Activated CD4-positive, alpha-beta T cell treated with anti-CD3 and anti-CD28 coated beads, Interleukin-2, amount 50 U/mL, for 24 hours (primary cell): Measurements from ENCODE around the gene SYNE1.
"Not testable (repeated sequence)": the region's sequence is repeated elsewhere in the genome, so short reads cannot be mapped to it uniquely, and the experiment has no call there.

ENCODE experiments used
- DNase-seq, 2 donors: peaks; one replicate each; pipeline ENCODE4 v3.0.0-alpha.2; 2020; ENCODE audit warnings: low read depth in 1 of 2, low spot score in 1 of 2

The SYNE1 gene

GRCh38 chr6:152614776-152615175, 22.4 kb downstream of the SYNE1 start:
- DNase-seq: not testable (repeated sequence)

GRCh38 chr6:152609125-152609670, 28.0 kb downstream of the SYNE1 start:
- DNase-seq: no peak

GRCh38 chr6:152605941-152606340, 31.2 kb downstream of the SYNE1 start:
- no peak for DNase-seq

GRCh38 chr6:152605342-152605741, 31.8 kb downstream of the SYNE1 start:
- DNase-seq: no peak

- DNase-seq: no peak
Observed at GRCh38 chr6:152603911-152604310, 33.3 kb downstream of the SYNE1 start.

- no peak for DNase-seq
Observed at GRCh38 chr6:152600022-152600421, 37.1 kb downstream of the SYNE1 start.

GRCh38 chr6:152598901-152599537, 38.1 kb downstream of the SYNE1 start:
- no peak for DNase-seq

- DNase-seq: no peak
Observed at GRCh38 chr6:152598421-152598820, 38.7 kb downstream of the SYNE1 start.

- DNase-seq: no peak
Observed at GRCh38 chr6:152596726-152597125, 40.4 kb downstream of the SYNE1 start.

- DNase-seq: no peak
Observed at GRCh38 chr6:152595499-152595898, 41.7 kb downstream of the SYNE1 start.

GRCh38 chr6:152594701-152595100, 42.5 kb downstream of the SYNE1 start:
- DNase-seq: no peak

- DNase-seq: no peak
Observed at GRCh38 chr6:152588456-152588855, 48.7 kb downstream of the SYNE1 start.

- DNase-seq: no peak
Observed at GRCh38 chr6:152587473-152587872, 49.7 kb downstream of the SYNE1 start.

- no peak for DNase-seq
Observed at GRCh38 chr6:152585236-152585635, 51.9 kb downstream of the SYNE1 start.

- no peak for DNase-seq
Observed at GRCh38 chr6:152583888-152584287, 53.3 kb downstream of the SYNE1 start.

- DNase-seq: no peak
Observed at GRCh38 chr6:152576525-152576924, 60.6 kb downstream of the SYNE1 start.

- DNase-seq: no peak
Observed at GRCh38 chr6:152575621-152576150, 61.5 kb downstream of the SYNE1 start.

GRCh38 chr6:152575161-152575560, 62.0 kb downstream of the SYNE1 start:
- DNase-seq: no peak

GRCh38 chr6:152573762-152574161, 63.4 kb downstream of the SYNE1 start:
- DNase-seq: no peak

GRCh38 chr6:152572338-152573088, 64.6 kb downstream of the SYNE1 start:
- no peak for DNase-seq

GRCh38 chr6:152571943-152572337, 65.2 kb downstream of the SYNE1 start:
- DNase-seq: no peak

GRCh38 chr6:152571089-152571488, 66.1 kb downstream of the SYNE1 start:
- no peak for DNase-seq
